Neural crest cell (in vitro differentiated cells): ENCODE data around the gene CAPNS1. TPM values are rescaled to one million over a fixed set of nuclear protein-coding genes. Genes with fewer than 3 reads are reported as not detected.
A peak's percentile ranks its signal among the peaks of the same experiment; 100 is the strongest.

Experiments
- DNase-seq: peaks from one replicate; pipeline ENCODE4 v3.0.0; 2021; ENCODE audit warnings: low read depth, mixed read lengths, low spot score
- H3K27ac Mint-ChIP-seq: one replicate; pipeline ENCODE4 v1.8.0; 2021; ENCODE audit warnings: mild to moderate bottlenecking, mixed read lengths; ENCODE audit not compliant: unreplicated experiment
- H3K27me3 Mint-ChIP-seq: 2 replicates; pipeline ENCODE4 v1.8.0; 2021; ENCODE audit warnings: low read depth, mild to moderate bottlenecking, mixed read lengths
- H3K36me3 Mint-ChIP-seq: 2 replicates; pipeline ENCODE4 v1.8.0; 2021; ENCODE audit warnings: low read depth, mild to moderate bottlenecking, mixed read lengths
- H3K4me1 Mint-ChIP-seq: 2 replicates; pipeline ENCODE4 v1.8.0; 2021; ENCODE audit warnings: mixed read lengths
- H3K4me3 Mint-ChIP-seq: one replicate; pipeline ENCODE4 v1.8.0; 2021; ENCODE audit warnings: mild to moderate bottlenecking, mixed read lengths
- H3K9me3 Mint-ChIP-seq: 2 replicates; pipeline ENCODE4 v1.8.0; 2021; ENCODE audit warnings: mixed read lengths
- CTCF ChIP-seq: fragments of 200-600 bp; sonication (generic); conservative IDR thresholded peaks from 2 replicates; pipeline ENCODE4 v1.5.0; 2021; ENCODE audit warnings: antibody characterized with exemption, mild to moderate bottlenecking
- total RNA-seq: library from RNA; stranded (reverse); gene quantifications from 2 replicates; pipeline ENCODE4 v1.2.1, GENCODE V29; 2021

The CAPNS1 gene
- total RNA-seq, 1 donor from 2014 or later = 321 TPM

GRCh38 chr19:36140304-36141038, 605 bp downstream of the CAPNS1 start:
- Mint-ChIP-seq H3K36me3 (peaks cover 13% of the 10 kb centered on the region), H3K4me3 (peak overlapping the region; percentile 98)

GRCh38 chr19:36141039-36141927, 1.4 kb downstream of the CAPNS1 start:
- Mint-ChIP-seq H3K27ac (peak overlapping the region; percentile 96), H3K36me3 (peaks cover 16% of the 10 kb centered on the region), H3K4me1 (peaks cover 12% of the 10 kb centered on the region), H3K27me3 (no peaks in the 10 kb centered on the region), H3K9me3 (peaks cover 4% of the 10 kb centered on the region), H3K4me3 (peak overlapping the region; percentile 98)
- DNase-seq = peak; percentile 81
- TF ChIP-seq CTCF = no peak

More at GRCh38 chr19:36140304-36141038, 605 bp downstream of the CAPNS1 start:
- Mint-ChIP-seq H3K4me1 (peaks cover 12% of the 10 kb centered on the region), H3K27ac (peak overlapping the region; percentile 93), H3K27me3 (peaks cover 6% of the 10 kb centered on the region), H3K9me3 (peaks cover 4% of the 10 kb centered on the region)
- no peak for TF ChIP-seq CTCF
- DNase-seq = peak; percentile 33

- Mint-ChIP-seq H3K27ac (no peak overlapping the region), H3K9me3 (peaks cover 4% of the 10 kb centered on the region), H3K27me3 (no peaks in the 10 kb centered on the region), H3K4me3 (peak overlapping the region; percentile 98), H3K36me3 (peaks cover 21% of the 10 kb centered on the region), H3K4me1 (peaks cover 9% of the 10 kb centered on the region)
- no peak for TF ChIP-seq CTCF
- no peak for DNase-seq
Observed at GRCh38 chr19:36142046-36142445, 2.2 kb downstream of the CAPNS1 start.

- Mint-ChIP-seq H3K4me3 (peak overlapping the region; percentile 77), H3K36me3 (peaks cover 24% of the 10 kb centered on the region), H3K27ac (no peak overlapping the region), H3K27me3 (no peaks in the 10 kb centered on the region), H3K9me3 (peaks cover 4% of the 10 kb centered on the region), H3K4me1 (peaks cover 9% of the 10 kb centered on the region)
- TF ChIP-seq CTCF = no peak
- DNase-seq = no peak
Observed at GRCh38 chr19:36142496-36142895, 2.6 kb downstream of the CAPNS1 start.

- peaks cover 24% of the 10 kb centered on the region for H3K36me3 Mint-ChIP-seq
- no peaks in the 10 kb centered on the region for H3K27me3 Mint-ChIP-seq
- no peak overlapping the region for H3K4me3 Mint-ChIP-seq
- H3K9me3 Mint-ChIP-seq = peaks cover 4% of the 10 kb centered on the region
- no peak overlapping the region for H3K27ac Mint-ChIP-seq
- H3K4me1 Mint-ChIP-seq = peaks cover 9% of the 10 kb centered on the region
- no peak for DNase-seq
- no peak for TF ChIP-seq CTCF
Observed at GRCh38 chr19:36144624-36145023, 4.8 kb downstream of the CAPNS1 start.
